ENCODE measurements around the gene HOOK1.

HOOK1 gene

DNA sequence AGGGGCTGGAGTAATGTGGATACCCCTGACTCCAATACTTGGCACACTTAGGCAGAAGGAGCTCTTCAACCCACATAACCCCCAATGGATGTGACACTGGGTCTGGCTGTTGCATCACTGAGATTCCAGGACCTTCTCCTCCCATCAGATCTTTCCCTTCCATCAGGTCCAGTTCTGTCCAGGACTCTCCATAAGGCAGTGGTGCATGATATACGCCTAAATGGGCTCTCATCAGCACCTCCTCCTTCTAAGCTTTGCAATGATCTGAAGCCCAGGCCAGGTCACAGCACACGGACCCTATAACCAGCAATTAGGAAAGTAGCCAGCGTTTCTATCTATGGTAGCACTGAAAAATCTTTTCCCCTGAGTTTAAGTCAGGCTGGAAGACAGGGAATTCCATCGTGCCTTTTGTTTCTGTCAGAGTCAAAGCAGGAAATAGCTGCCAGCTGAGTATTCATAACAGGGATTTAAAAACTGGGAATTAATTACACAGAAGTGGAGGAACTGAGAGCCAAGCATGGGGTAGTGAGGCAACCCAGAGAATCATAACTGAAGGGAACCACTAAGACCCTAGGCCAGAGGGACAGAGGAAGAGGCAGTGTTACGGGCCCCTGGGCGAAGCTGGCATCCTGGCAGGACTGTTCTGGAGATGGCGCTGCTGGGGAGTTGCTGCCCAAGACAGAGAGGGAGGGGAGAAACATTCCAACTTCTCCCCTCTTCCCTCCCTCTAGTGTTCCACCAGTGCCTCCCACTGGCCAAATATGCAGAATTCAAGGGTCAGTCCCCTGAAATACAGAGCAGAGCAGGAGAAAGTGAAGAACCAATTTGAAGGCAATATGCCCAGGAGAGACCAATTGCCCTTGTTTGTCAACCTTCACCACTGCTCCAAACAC lies 37.5 kb upstream of the HOOK1 start:
- no peak for DNase-seq (ENCODE audit: low read depth in 1 of 2, low spot score in 1 of 2)
- no peaks in the 10 kb centered on the region for H3K27me3 ChIP-seq (ENCODE audit: insufficient read depth, poor library complexity, severe bottlenecking)
- TF ChIP-seq CTCF (IDR thresholded peaks at IDR 0.05; ENCODE audit: insufficient read depth, low read length) (no peak), SPI1 (IDR thresholded peaks at IDR 0.05; ENCODE audit: borderline replicate concordance, low read depth) (no peak), POLR2AphosphoS5 (IDR thresholded peaks at IDR 0.05; ENCODE audit: low read depth) (no peak), REST (IDR thresholded peaks at IDR 0.05; ENCODE audit: insufficient replicate concordance, low read depth) (no peak), GABPA (IDR thresholded peaks at IDR 0.05; ENCODE audit: low read depth) (no peak)
- no peak overlapping the region for H3K4me3 ChIP-seq (replicated peaks; ENCODE audit: insufficient read depth, low read length)
- no peak overlapping the region for H3K27ac ChIP-seq (replicated peaks)

DNA sequence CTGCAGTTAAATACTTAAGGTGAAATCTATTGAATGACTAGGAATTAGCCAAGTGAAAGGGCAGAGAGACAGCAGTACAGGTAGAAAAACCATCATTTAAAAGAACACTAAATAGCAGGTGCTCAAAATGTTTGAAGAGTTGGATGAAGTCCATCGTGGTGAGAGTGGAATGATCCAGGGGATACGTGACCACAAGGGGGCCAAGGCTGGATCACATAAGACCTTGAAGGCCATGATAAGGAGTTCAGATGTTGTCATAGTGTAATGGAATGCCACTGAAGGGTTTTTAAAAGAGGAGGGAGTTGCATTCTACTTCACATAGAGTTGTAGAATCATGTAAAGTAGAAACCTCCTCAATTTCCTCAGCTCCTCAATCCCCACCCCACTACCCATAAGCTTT lies 34.8 kb upstream of the HOOK1 start:
- H3K4me3 ChIP-seq (replicated peaks; ENCODE audit: insufficient read depth, low read length): no peak overlapping the region
- no peak for TF ChIP-seq SPI1 (IDR thresholded peaks at IDR 0.05; ENCODE audit: borderline replicate concordance, low read depth)
- TF ChIP-seq CTCF (IDR thresholded peaks at IDR 0.05; ENCODE audit: insufficient read depth, low read length): no peak
- no peak for TF ChIP-seq POLR2AphosphoS5 (IDR thresholded peaks at IDR 0.05; ENCODE audit: low read depth)
- TF ChIP-seq REST (IDR thresholded peaks at IDR 0.05; ENCODE audit: insufficient replicate concordance, low read depth): no peak
- TF ChIP-seq GABPA (IDR thresholded peaks at IDR 0.05; ENCODE audit: low read depth): no peak
- no peak for DNase-seq (ENCODE audit: low read depth in 1 of 2, low spot score in 1 of 2)

DNA sequence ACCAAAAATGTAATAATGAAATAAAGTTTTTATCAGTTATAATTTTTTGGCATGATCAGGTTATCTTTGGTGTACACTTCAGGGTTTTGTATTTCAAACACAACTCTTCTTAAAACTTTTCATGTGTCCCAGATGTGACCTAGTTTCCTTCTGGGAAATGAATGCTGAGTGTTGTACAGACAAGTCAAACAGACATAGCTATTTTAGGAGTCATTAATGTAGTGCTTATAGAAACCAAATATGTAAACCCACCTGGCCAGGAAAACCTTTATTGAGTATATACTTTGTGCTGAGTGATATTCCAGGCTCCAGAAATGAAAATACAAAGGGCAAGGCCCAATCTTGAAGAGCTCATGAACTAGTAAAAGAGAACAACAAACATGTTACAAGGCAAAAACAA lies 25.9 kb upstream of the HOOK1 start:
- TF ChIP-seq POLR2AphosphoS5 (IDR thresholded peaks at IDR 0.05; ENCODE audit: low read depth): no peak
- DNase-seq (ENCODE audit: low read depth in 1 of 2, low spot score in 1 of 2): no peak
- H3K27me3 ChIP-seq (ENCODE audit: insufficient read depth, poor library complexity, severe bottlenecking): no peaks in the 10 kb centered on the region
- H3K27ac ChIP-seq (replicated peaks): no peak overlapping the region
- H3K4me3 ChIP-seq (replicated peaks; ENCODE audit: insufficient read depth, low read length): no peak overlapping the region

More for the DNA sequence above, 34.8 kb upstream of the HOOK1 start:
- H3K27me3 ChIP-seq (ENCODE audit: insufficient read depth, poor library complexity, severe bottlenecking): no peaks in the 10 kb centered on the region
- no peak overlapping the region for H3K27ac ChIP-seq (replicated peaks)

DNA sequence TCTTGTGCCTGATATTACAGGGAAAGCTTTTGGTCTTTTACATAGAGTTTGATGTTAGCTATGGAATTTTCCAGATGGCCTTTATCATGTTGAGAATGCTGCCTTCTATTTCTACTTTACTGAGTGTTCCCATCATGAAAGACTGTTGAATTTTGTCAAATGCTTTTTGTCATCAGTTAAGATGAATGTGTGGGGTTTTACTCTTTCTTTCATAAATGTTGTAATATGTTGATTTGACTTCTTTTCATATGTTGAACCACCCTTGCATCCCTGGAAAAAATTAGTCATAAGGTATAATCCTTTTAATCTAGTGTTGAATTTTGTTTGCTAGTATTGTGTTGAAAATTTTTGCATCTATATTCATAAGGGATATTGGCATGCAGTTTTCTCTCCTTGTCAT lies 16.1 kb upstream of the HOOK1 start:
- TF ChIP-seq CTCF (IDR thresholded peaks at IDR 0.05; ENCODE audit: insufficient read depth, low read length) (no peak), POLR2AphosphoS5 (IDR thresholded peaks at IDR 0.05; ENCODE audit: low read depth) (no peak), REST (IDR thresholded peaks at IDR 0.05; ENCODE audit: insufficient replicate concordance, low read depth) (no peak), SPI1 (IDR thresholded peaks at IDR 0.05; ENCODE audit: borderline replicate concordance, low read depth) (no peak), GABPA (IDR thresholded peaks at IDR 0.05; ENCODE audit: low read depth) (no peak)
- Histone ChIP-seq H3K4me3 (replicated peaks; ENCODE audit: insufficient read depth, low read length) (no peak overlapping the region), H3K27me3 (ENCODE audit: insufficient read depth, poor library complexity, severe bottlenecking) (no peaks in the 10 kb centered on the region), H3K27ac (replicated peaks) (no peak overlapping the region)
- no peak for DNase-seq (ENCODE audit: low read depth in 1 of 2, low spot score in 1 of 2)

Data from HL-60 (cell line).